C4-2B (cell line): Measurements from ENCODE around the gene NPIPA1.
"Not testable (repeated sequence)": the region's sequence is repeated elsewhere in the genome, so short reads cannot be mapped to it uniquely, and the experiment has no call there.

Experiments
- CTCF ChIP-seq: fragments of 450-650 bp; conservative IDR thresholded peaks from 2 replicates; pipeline ENCODE4 v1.5.1; 2017; ENCODE audit warnings: mild to moderate bottlenecking
- ZFX ChIP-seq: fragments of 450-650 bp; IDR thresholded peaks from 2 replicates; pipeline ENCODE4 v1.6.1; 2017

GRCh38 chr16:14996702-14997101 is 59.5 kb downstream of the NPIPA1 start:
- TF ChIP-seq CTCF, ZFX: not testable (repeated sequence)
